ENCODE results near the gene AK4. TPM values are rescaled to one million over a fixed set of nuclear protein-coding genes. Genes with fewer than 3 reads are reported as not detected.

The AK4 gene
- polyA plus RNA-seq, 3 donors: 4.3 to 9.9 (median 6.7) TPM

- H3K79me2 ChIP-seq (ENCODE audit: insufficient read depth, low read length): peaks cover 54% of the 10 kb centered on the region
These were observed 16.6 kb downstream of the AK4 start for GRCh38 chr1:65164633-65165032.

GRCh38 chr1:65165269-65165993, 17.4 kb downstream of the AK4 start:
- no peaks in the 10 kb centered on the region for H3K9me3 ChIP-seq (replicated peaks in 1 of 2; ENCODE audit: control insufficient read depth in 1 of 2, insufficient read depth in 1 of 2, low read length in 2 of 2)
- H3K27ac Mint-ChIP-seq: peak overlapping the region; percentile 60 to 91 (median 80)
- peak overlapping the region; percentile 4 for H3K4me2 ChIP-seq (replicated peaks; ENCODE audit: extremely low read depth, low read length, poor library complexity, severe bottlenecking)
- TF ChIP-seq CTCF (IDR thresholded peaks at IDR 0.05): no peak
- 16% methylated on average over 4 of the region's 5 CpGs for WGBS (ENCODE audit: insufficient coverage)
- H3K79me2 ChIP-seq (ENCODE audit: insufficient read depth, low read length): peaks cover 52% of the 10 kb centered on the region
- no peaks in the 10 kb centered on the region for H3K36me3 ChIP-seq (replicated peaks in 1 of 2; ENCODE audit: control insufficient read depth in 1 of 2, insufficient read depth in 2 of 2, low read length in 2 of 2)
- peaks cover 0 to 2% (median 0%) of the 10 kb centered on the region in 3 donors for H3K27me3 Mint-ChIP-seq (ENCODE audit: low read depth in 3 of 3)
- peak overlapping the region in 1 of 2 donors; percentile 56 for H3K4me3 Mint-ChIP-seq
- H3K4me3 ChIP-seq (replicated peaks in 1 of 3; ENCODE audit: low read depth in 2 of 3, low read length in 3 of 3): peak overlapping the region in 1 of 3 experiments; percentile 26
- peak; percentile 77 to 83 (median 78) for DNase-seq
- no peak overlapping the region for H3K9ac ChIP-seq (ENCODE audit: insufficient read depth, low read length, poor library complexity, severe bottlenecking)
- intact Hi-C loops (cut with micrococcal nuclease): loop anchor here in 1 of 2 donors (5.0 kb wide), 1 partner anchor 98 kb away; no protein-coding TSS in a partner anchor
- no peaks in the 10 kb centered on the region for H4K20me1 ChIP-seq (ENCODE audit: insufficient read depth, low read length)
- peaks cover 50 to 83% of the 10 kb centered on the region in 2 donors for H3K4me1 ChIP-seq (ENCODE audit: control insufficient read depth in 1 of 2, insufficient read depth in 2 of 2, low read length in 2 of 2)
- no peak overlapping the region for H2AFZ ChIP-seq (ENCODE audit: insufficient read depth, low read depth, low read length, poor library complexity, severe bottlenecking)
- peaks cover 0 to 3% (median 0%) of the 10 kb centered on the region in 7 donors for H3K9me3 Mint-ChIP-seq
- H3K4me1 Mint-ChIP-seq: peaks cover 78% of the 10 kb centered on the region
- peak overlapping the region in 1 of 2 donors; percentile 62 for H3K27ac ChIP-seq (ENCODE audit: low read depth in 1 of 2, low read length in 2 of 2)
- peaks cover 3 to 7% of the 10 kb centered on the region in 2 donors for H3K36me3 Mint-ChIP-seq
- H3K27me3 ChIP-seq (ENCODE audit: control insufficient read depth in 2 of 2, insufficient read depth in 2 of 2, low read length in 2 of 2): no peaks in the 10 kb centered on the region

More at GRCh38 chr1:65164633-65165032, 16.6 kb downstream of the AK4 start:
- DNase-seq: peak; percentile 57 to 72 (median 70)
- no peaks in the 10 kb centered on the region for H3K9me3 ChIP-seq (replicated peaks in 1 of 2; ENCODE audit: control insufficient read depth in 1 of 2, insufficient read depth in 1 of 2, low read length in 2 of 2)
- no peak overlapping the region for H3K4me2 ChIP-seq (replicated peaks; ENCODE audit: extremely low read depth, low read length, poor library complexity, severe bottlenecking)
- Mint-ChIP-seq H3K4me1 (peaks cover 71% of the 10 kb centered on the region), H3K36me3 (peaks cover 3 to 7% of the 10 kb centered on the region in 2 donors), H3K27ac (peak overlapping the region in 5 of 7 donors; percentile 12 to 91 (median 79)), H3K4me3 (no peak overlapping the region), H3K9me3 (peaks cover 0 to 3% (median 0%) of the 10 kb centered on the region in 7 donors), H3K27me3 (ENCODE audit: low read depth in 3 of 3) (peaks cover 0 to 2% (median 0%) of the 10 kb centered on the region in 3 donors)
- no peak overlapping the region for H2AFZ ChIP-seq (ENCODE audit: insufficient read depth, low read depth, low read length, poor library complexity, severe bottlenecking)
- no peak overlapping the region for H3K9ac ChIP-seq (ENCODE audit: insufficient read depth, low read length, poor library complexity, severe bottlenecking)
- intact Hi-C loops (cut with micrococcal nuclease): loop anchor here in 1 of 2 donors (5.0 kb wide), 1 partner anchor 97 kb away; no protein-coding TSS in a partner anchor
- no peak overlapping the region for H3K4me3 ChIP-seq (replicated peaks in 1 of 3; ENCODE audit: low read depth in 2 of 3, low read length in 3 of 3)
- peaks cover 42 to 77% of the 10 kb centered on the region in 2 donors for H3K4me1 ChIP-seq (ENCODE audit: control insufficient read depth in 1 of 2, insufficient read depth in 2 of 2, low read length in 2 of 2)
- peak overlapping the region in 1 of 2 donors; percentile 62 for H3K27ac ChIP-seq (ENCODE audit: low read depth in 1 of 2, low read length in 2 of 2)
- no peaks in the 10 kb centered on the region for H4K20me1 ChIP-seq (ENCODE audit: insufficient read depth, low read length)
- no peaks in the 10 kb centered on the region for H3K36me3 ChIP-seq (replicated peaks in 1 of 2; ENCODE audit: control insufficient read depth in 1 of 2, insufficient read depth in 2 of 2, low read length in 2 of 2)
- no peak for TF ChIP-seq CTCF (IDR thresholded peaks at IDR 0.05)
- no peaks in the 10 kb centered on the region for H3K27me3 ChIP-seq (ENCODE audit: control insufficient read depth in 2 of 2, insufficient read depth in 2 of 2, low read length in 2 of 2)

Measured in CD14-positive monocyte (primary cell).